H1 (cell line): ENCODE results near the gene PLA2G4F. TPM values are rescaled to one million over a fixed set of nuclear protein-coding genes. Genes with fewer than 3 reads are reported as not detected.

Source experiments
- BRCA1 ChIP-seq: IDR thresholded peaks from 2 replicates; pipeline ENCODE4 v1.6.1; 2012; ENCODE audit warnings: low read depth, low read length, improper control_type of control experiment
- RXRA ChIP-seq: IDR thresholded peaks from 2 replicates; pipeline ENCODE4 v1.6.1; 2011; ENCODE audit warnings: low read depth, mild to moderate bottlenecking, low read length, moderate library complexity; ENCODE audit not compliant: insufficient read depth
- polyA plus RNA-seq, 7 experiments: library from polyadenylated mRNA; depleted of rRNA in 3 of 7; stranded (reverse) in 5 of 7; unstranded in 2 of 7; fragments of >200 nt in 5 of 7; fragments of 200-250 nt in 2 of 7; gene quantifications; 1 replicate in 5 of 7; 2 replicates in 1 of 7; 4 replicates in 1 of 7; pipeline versions ENCODE4 v1.2.1 to v1.2.3, GENCODE V29; 2011 to 2013; ENCODE audit warnings: missing spikeins in 2 of 7, mixed read lengths in 2 of 7
- total RNA-seq: library from RNA; stranded (reverse); fragmentation: NEBNext Ultra II Directional; extraction: Animal tissue kit (Norgen Biotek cat#: 25700); gene quantifications from 2 replicates; pipeline ENCODE4 v1.2.1, GENCODE V29; 2021

PLA2G4F gene
- total and polyA plus RNA-seq, 2 of the 8 experiments (the other 6 are each of a cell fraction or from before 2014, with no cell fraction given): not detected

DNA sequence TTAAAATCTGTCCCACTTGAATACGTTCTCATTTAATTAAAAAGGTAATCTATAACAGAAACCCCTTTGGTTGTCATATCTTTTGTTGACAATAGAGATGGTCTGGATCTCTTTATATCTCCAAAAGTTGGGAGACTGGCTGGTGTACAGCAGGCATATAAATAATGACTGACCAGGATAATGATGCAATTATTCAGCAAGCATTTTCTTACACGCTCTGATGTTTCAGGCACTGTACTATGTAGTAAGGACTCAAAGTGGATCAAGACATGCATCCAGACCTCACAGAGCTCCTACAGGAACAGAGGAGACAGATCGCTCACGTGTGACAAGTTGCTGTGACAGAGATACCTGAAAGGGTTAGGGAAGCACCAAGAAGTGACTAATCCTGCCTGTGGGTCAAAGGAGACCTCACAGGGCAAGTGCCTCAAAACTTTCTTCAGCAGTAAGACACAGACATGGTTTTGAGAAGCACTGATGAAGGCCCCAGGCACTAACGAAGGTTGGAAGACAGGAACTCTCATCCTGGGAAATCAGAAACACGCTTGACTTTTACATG is 26.0 kb upstream of the PLA2G4F start (continued):
- no peak for TF ChIP-seq RXRA
- TF ChIP-seq BRCA1: no peak
- TF ChIP-seq, all 59 proteins: peak for 0
